Right lobe of liver (tissue), 6 donors: ENCODE measurements around the gene C20orf144. TPM values are rescaled to one million over a fixed set of nuclear protein-coding genes. Genes with fewer than 3 reads are reported as not detected.

Experiments used
- ATAC-seq, 4 donors: fragments of 200-7000 bp; cut with Tn5 transposase; one replicate each; pipeline ENCODE4 v1.9.1; 2020; ENCODE audit warnings: mild to moderate bottlenecking in 4 of 4, moderate library complexity in 4 of 4
- DNase-seq, 3 donors: peaks; one replicate each; pipeline ENCODE4 v3.0.0-alpha.2; 2020
- H3K27ac ChIP-seq, 3 donors: fragments of 200-600 bp; one replicate each; pipeline ENCODE4 v1.8.0; 2022
- H3K27me3 ChIP-seq, 2 donors: fragments of 200-600 bp; one replicate each; pipeline ENCODE4 v1.8.0; 2022
- H3K36me3 ChIP-seq, 4 donors: fragments of 200-600 bp; sonication (generic) in 1 of 4; one replicate each; pipeline versions ENCODE4 v1.5.1 to v1.8.0; 2017 to 2022; ENCODE audit warnings: control low read depth in 1 of 4
- H3K4me1 ChIP-seq, 4 donors: fragments of 200-600 bp; sonication (generic) in 1 of 4; one replicate each; pipeline versions ENCODE4 v1.5.1 to v1.8.0; 2017 to 2022; ENCODE audit warnings: control low read depth in 1 of 4
- H3K4me3 ChIP-seq, 3 donors: fragments of 200-600 bp; one replicate each; pipeline ENCODE4 v1.8.0; 2022
- H3K9me3 ChIP-seq, 4 donors: fragments of 200-600 bp; sonication (generic) in 1 of 4; one replicate each; pipeline versions ENCODE4 v1.5.1 to v1.8.0; 2017 to 2022; ENCODE audit warnings: control low read depth in 1 of 4
- CTCF ChIP-seq, 4 donors: fragments of 200-600 bp in 3 of 4; fragments of 450-650 bp in 1 of 4; IDR thresholded peaks; one replicate each; pipeline versions ENCODE4 v1.5.1 to v1.8.0; 2016 to 2022; ENCODE audit warnings: antibody characterized with exemption in 4 of 4, mild to moderate bottlenecking in 2 of 4
- POLR2A ChIP-seq: fragments of 450-650 bp; IDR thresholded peaks from one replicate; pipeline ENCODE4 v1.6.1; 2017; ENCODE audit warnings: antibody characterized with exemption, mild to moderate bottlenecking
- WGBS: methylation state at CpG from one replicate; pipeline ENCODE4 v1.1.6; 2018; ENCODE audit warnings: low coverage, low lambda C conversion rate; ENCODE audit not compliant: insufficient coverage; ENCODE audit errors: missing lambda C conversion rate; 5-methylcytosine and 5-hydroxymethylcytosine counted together
- intact Hi-C, 2 donors: fragments of 100-400 bp; cut with DNase I; formaldehyde crosslinking; loops; one replicate each; pipeline versions ENCODE4 v1.11.2 to v1.14.1; 2022
- total RNA-seq, 6 experiments: library from RNA; depleted of rRNA in 2 of 6; stranded (reverse); fragments of >200 nt in 2 of 6; fragmentation: NEBNext Ultra II Directional in 3 of 6; extraction: Animal tissue kit (Norgen Biotek cat#: 25700) in 3 of 6; gene quantifications; one replicate each; pipeline versions ENCODE4 v1.1.0 to v1.2.4, GENCODE V29; 2016 to 2023
- donor health status: DM: no; HTN: yes; CAD: no.
- donor health status: DM: no; HTN: no; CAD: no.
- donor health status: DM: no; HTN: no; CAD: no.
- donor health status: DM: no; HTN: yes; CAD: no.
- donor health status: DM: no; HTN: yes; CAD: no.

Gene C20orf144
- total RNA-seq, 6 experiments from 2014 or later: 0.18 TPM; not detected in 5

DNA sequence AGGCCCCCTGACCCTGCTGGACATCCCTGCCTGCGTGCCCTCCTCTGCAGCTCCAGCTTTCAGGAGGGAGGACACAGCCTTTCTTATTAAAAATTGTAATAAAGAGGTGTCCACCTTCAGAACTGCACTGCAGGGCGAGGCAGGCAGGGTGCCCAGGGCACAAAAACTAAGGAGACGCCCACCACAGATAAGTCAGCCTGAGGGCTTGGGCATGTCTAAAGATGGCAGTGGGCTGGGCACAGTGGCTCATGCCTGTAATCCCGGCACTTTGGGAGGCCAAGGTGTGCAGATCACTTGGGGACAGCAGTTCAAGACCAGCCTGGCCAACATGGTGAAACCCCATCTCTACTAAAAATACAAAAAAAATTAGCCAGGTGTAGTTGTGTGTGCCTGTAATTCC is 7.0 kb upstream of the C20orf144 start:
- intact Hi-C loops: loop anchor here (5.0 to 10.0 kb wide), 2 partner anchors 190 to 193 kb away; no protein-coding TSS in a partner anchor
- no peaks in the 10 kb centered on the region for H3K9me3 ChIP-seq
- H3K27me3 ChIP-seq: no peaks in the 10 kb centered on the region
- no peak for TF ChIP-seq POLR2A
- no peak for TF ChIP-seq CTCF (IDR thresholded peaks at IDR 0.05)
- no peak overlapping the region for H3K27ac ChIP-seq
- H3K4me3 ChIP-seq: no peak overlapping the region
- H3K4me1 ChIP-seq: peaks cover 0 to 5% (median 0%) of the 10 kb centered on the region in 4 donors
- 34% methylated on average over 2 of the region's 4 CpGs for WGBS
- DNase-seq (no peak), ATAC-seq (no peak)
- peaks cover 0 to 7% (median 0%) of the 10 kb centered on the region in 4 donors for H3K36me3 ChIP-seq

DNA sequence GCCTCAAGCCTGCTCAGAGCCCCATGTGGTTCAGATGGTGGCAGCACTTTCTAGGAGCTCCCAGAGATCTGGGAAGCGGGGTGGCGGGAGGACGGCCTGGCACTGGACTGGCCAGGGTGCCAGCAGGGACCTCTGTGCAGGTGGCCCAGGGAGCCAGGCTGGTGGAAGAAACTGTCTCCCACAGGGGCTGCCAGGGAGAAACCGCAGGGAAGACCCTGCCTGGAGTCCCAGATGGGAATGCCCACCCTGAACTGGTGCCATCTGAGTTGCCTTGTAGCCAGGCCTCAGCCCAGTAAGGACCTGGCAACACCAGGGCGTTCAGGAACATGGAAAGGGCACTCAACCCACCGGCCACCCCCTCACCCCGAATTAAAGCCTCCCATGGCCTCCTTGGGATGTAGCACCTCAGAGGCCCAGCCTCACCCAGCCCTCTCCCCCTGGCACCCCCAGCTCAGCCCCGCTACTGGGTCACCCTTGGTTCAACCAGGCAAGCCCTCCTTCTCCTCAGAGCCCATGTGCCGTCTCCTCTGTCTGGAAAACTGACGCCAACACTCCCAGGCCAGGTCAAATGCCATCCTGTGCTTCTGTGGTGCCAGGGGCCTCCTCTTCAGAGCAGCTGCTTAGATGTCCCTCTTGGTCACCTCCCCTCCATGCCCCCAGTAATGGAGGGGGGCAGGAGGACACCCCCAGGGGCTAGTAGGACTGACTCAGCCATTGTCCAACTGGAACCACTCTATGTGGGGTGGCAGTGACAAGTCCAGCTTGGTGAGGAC is 5.9 kb upstream of the C20orf144 start:
- DNase-seq: no peak
- H3K27me3 ChIP-seq: no peaks in the 10 kb centered on the region
- H3K9me3 ChIP-seq: no peaks in the 10 kb centered on the region
- intact Hi-C loops: loop anchor here (5.0 to 10.0 kb wide), 2 partner anchors 191 to 194 kb away; no protein-coding TSS in a partner anchor
- H3K4me1 ChIP-seq: peaks cover 0 to 5% (median 0%) of the 10 kb centered on the region in 4 donors
- no peak for ATAC-seq
- TF ChIP-seq POLR2A (no peak), CTCF (IDR thresholded peaks at IDR 0.05) (no peak)
- 100% methylated on average over 1 of the region's 10 CpGs for WGBS
- no peak overlapping the region for H3K27ac ChIP-seq
- H3K36me3 ChIP-seq: peaks cover 0 to 7% (median 0%) of the 10 kb centered on the region in 4 donors
- H3K4me3 ChIP-seq: no peak overlapping the region

- H3K9me3 ChIP-seq: no peaks in the 10 kb centered on the region
- no peaks in the 10 kb centered on the region for H3K27me3 ChIP-seq
- no peak overlapping the region for H3K27ac ChIP-seq
- H3K36me3 ChIP-seq: peaks cover 0 to 7% (median 0%) of the 10 kb centered on the region in 4 donors
- H3K4me1 ChIP-seq: peaks cover 0 to 5% (median 0%) of the 10 kb centered on the region in 4 donors
- 93% methylated on average over 3 of the region's 17 CpGs for WGBS
- DNase-seq: no peak
- ATAC-seq: no peak
- intact Hi-C loops: loop anchor here (5.0 to 10.0 kb wide), 2 partner anchors 192 to 195 kb away; no protein-coding TSS in a partner anchor
- H3K4me3 ChIP-seq: no peak overlapping the region
- TF ChIP-seq POLR2A (no peak), CTCF (IDR thresholded peaks at IDR 0.05) (no peak)
Measured at GRCh38 chr20:33656783-33657703, 5.1 kb upstream of the C20orf144 start.

GRCh38 chr20:33657704-33658095 is 4.4 kb upstream of the C20orf144 start:
- Histone ChIP-seq H3K36me3 (peaks cover 0 to 7% (median 0%) of the 10 kb centered on the region in 4 donors), H3K27ac (no peak overlapping the region)
- intact Hi-C loops: loop anchor here (5.0 to 10.0 kb wide), 2 partner anchors 193 to 195 kb away; no protein-coding TSS in a partner anchor

More at GRCh38 chr20:33657704-33658095, 4.4 kb upstream of the C20orf144 start:
- H3K4me3 ChIP-seq: no peak overlapping the region
- ATAC-seq (no peak), DNase-seq (no peak)
- H3K4me1 ChIP-seq: peaks cover 0 to 5% (median 1%) of the 10 kb centered on the region in 4 donors
- no peaks in the 10 kb centered on the region for H3K27me3 ChIP-seq
- no CpG with 5 or more reads among the region's 12 CpGs for WGBS
- TF ChIP-seq CTCF (IDR thresholded peaks at IDR 0.05) (no peak), POLR2A (no peak)
- H3K9me3 ChIP-seq: no peaks in the 10 kb centered on the region
